Chondrocyte (in vitro differentiated cells): Measurements from ENCODE around the gene SFTA2. TPM values are rescaled to one million over a fixed set of nuclear protein-coding genes. Genes with fewer than 3 reads are reported as not detected.

Source experiments
- DNase-seq: peaks from one replicate; pipeline ENCODE4 v3.0.0; 2021; ENCODE audit warnings: mixed read lengths, low spot score
- H3K27ac Mint-ChIP-seq: one replicate; pipeline ENCODE4 v1.8.0; 2021; ENCODE audit warnings: mild to moderate bottlenecking, moderate library complexity, mixed read lengths; ENCODE audit not compliant: unreplicated experiment
- H3K27me3 Mint-ChIP-seq: 2 replicates; pipeline ENCODE4 v1.8.0; 2021; ENCODE audit warnings: low read depth, mixed read lengths
- H3K36me3 Mint-ChIP-seq: 2 replicates; pipeline ENCODE4 v1.8.0; 2021; ENCODE audit warnings: low read depth, mixed read lengths
- H3K4me1 Mint-ChIP-seq: 2 replicates; pipeline ENCODE4 v1.8.0; 2021; ENCODE audit warnings: low read depth, mild to moderate bottlenecking, mixed read lengths
- H3K4me3 Mint-ChIP-seq: one replicate; pipeline ENCODE4 v1.8.0; 2021; ENCODE audit warnings: mild to moderate bottlenecking, moderate library complexity, mixed read lengths; ENCODE audit not compliant: unreplicated experiment
- H3K9me3 Mint-ChIP-seq: 2 replicates; pipeline ENCODE4 v1.8.0; 2021; ENCODE audit warnings: low read depth, mixed read lengths
- total RNA-seq: library from RNA; stranded (reverse); gene quantifications from 3 replicates; pipeline ENCODE4 v1.2.1, GENCODE V29; 2021
- TF ChIP-seq, protein P1 (sequence below): fragments of 200-600 bp; sonication (generic); IDR thresholded peaks from 2 replicates; pipeline ENCODE4 v1.5.0; 2021; ENCODE audit warnings: antibody characterized with exemption, mild to moderate bottlenecking, moderate library complexity

The SFTA2 gene
- total RNA-seq, 1 donor from 2014 or later = not detected

DNA sequence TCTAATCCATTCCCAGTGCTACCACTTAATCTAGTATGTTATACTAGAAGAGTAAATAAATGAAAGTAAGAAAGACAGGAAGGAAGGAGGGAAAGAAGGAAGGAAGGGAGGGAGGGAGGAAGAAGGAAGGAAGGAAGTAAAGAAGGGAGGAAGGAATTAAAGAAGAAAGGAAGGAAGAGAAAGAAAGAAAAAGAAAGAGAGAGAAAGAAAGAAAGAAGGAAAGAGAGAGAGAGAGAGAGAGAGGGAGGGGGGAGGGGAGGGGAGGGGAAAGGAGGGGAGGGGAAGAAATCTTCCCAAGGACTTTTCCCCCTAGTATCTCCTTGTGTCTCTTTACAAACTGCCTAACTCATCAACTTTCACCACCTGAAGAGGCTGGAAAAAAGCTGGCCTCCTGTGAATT lies 30.7 kb upstream of the SFTA2 start:
- Mint-ChIP-seq H3K9me3 (no peaks in the 10 kb centered on the region), H3K4me1 (peaks cover 6% of the 10 kb centered on the region), H3K4me3 (no peak overlapping the region), H3K36me3 (no peaks in the 10 kb centered on the region), H3K27ac (no peak overlapping the region), H3K27me3 (peaks cover 17% of the 10 kb centered on the region)
- no peak for DNase-seq
- TF ChIP-seq, protein P1, sequence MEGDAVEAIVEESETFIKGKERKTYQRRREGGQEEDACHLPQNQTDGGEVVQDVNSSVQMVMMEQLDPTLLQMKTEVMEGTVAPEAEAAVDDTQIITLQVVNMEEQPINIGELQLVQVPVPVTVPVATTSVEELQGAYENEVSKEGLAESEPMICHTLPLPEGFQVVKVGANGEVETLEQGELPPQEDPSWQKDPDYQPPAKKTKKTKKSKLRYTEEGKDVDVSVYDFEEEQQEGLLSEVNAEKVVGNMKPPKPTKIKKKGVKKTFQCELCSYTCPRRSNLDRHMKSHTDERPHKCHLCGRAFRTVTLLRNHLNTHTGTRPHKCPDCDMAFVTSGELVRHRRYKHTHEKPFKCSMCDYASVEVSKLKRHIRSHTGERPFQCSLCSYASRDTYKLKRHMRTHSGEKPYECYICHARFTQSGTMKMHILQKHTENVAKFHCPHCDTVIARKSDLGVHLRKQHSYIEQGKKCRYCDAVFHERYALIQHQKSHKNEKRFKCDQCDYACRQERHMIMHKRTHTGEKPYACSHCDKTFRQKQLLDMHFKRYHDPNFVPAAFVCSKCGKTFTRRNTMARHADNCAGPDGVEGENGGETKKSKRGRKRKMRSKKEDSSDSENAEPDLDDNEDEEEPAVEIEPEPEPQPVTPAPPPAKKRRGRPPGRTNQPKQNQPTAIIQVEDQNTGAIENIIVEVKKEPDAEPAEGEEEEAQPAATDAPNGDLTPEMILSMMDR = no peak

DNA sequence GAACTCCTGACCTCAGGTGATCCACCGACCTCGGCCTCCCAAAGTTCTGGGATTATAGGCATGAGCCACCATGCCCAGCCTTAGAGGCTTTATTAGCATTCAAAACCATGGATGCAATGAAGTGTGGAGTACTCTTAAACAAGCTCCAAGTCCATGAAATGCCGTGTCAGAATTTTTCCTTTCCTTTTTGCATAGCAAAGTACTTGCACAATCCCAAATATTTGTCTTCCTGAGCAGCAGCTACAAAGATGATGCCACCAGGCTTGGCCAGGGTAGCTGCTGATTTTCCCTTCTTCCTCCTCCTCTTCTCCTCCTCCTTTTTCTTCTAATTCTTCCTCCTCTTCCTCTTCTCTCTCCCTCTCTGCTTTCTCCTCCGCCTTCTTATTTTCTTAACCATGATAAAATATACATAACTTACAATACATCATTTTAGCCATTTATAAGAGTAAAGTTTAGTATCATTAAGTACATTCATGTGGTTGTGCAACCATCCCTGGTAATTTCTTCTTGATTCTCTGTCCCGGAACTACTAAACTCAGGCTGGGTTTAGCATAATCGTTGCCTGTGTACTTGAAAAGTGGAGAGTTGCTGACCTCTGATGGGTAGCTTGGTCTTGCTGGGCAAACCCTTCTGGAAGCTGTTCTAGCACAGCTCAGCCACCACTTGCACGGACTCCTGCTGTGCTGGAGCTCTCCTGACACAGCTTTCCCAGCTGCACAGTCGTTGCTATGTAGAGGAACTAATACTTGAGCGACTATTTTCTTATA lies 29.1 kb upstream of the SFTA2 start:
- Mint-ChIP-seq H3K27ac (no peak overlapping the region), H3K27me3 (peaks cover 21% of the 10 kb centered on the region), H3K9me3 (no peaks in the 10 kb centered on the region), H3K36me3 (no peaks in the 10 kb centered on the region), H3K4me3 (no peak overlapping the region), H3K4me1 (peaks cover 6% of the 10 kb centered on the region)
- TF ChIP-seq, protein P1 = no peak
- no peak for DNase-seq

DNA sequence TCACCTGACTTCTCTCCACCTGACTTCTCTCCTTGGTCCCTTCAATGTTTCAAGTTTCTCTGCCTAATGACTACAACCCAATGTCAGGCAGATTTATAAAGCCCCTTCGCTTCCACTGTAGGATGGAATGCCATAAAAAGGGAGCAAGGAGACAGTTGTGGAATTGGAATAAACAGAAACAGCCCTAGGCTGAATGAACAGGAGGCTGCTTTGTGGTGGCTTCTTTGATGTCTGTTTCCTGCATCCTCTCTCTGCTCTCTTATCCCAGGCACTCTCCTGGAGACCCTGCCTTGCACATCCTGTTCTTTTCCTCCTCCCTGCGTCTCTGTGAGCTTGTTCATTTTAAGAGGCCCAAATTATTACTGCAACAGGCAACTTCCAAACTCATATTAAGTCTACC lies 25.7 kb upstream of the SFTA2 start:
- peaks cover 15% of the 10 kb centered on the region for H3K4me1 Mint-ChIP-seq
- no peak for DNase-seq
- peaks cover 15% of the 10 kb centered on the region for H3K27me3 Mint-ChIP-seq
- H3K9me3 Mint-ChIP-seq = no peaks in the 10 kb centered on the region
- TF ChIP-seq, protein P1 = no peak
- H3K27ac Mint-ChIP-seq = no peak overlapping the region
- no peak overlapping the region for H3K4me3 Mint-ChIP-seq
- H3K36me3 Mint-ChIP-seq = no peaks in the 10 kb centered on the region

GRCh38 chr6:30955367-30956042 lies 23.5 kb upstream of the SFTA2 start:
- Mint-ChIP-seq H3K4me1 (peaks cover 9% of the 10 kb centered on the region), H3K27ac (peak overlapping the region; percentile 63), H3K4me3 (peak overlapping the region; percentile 62), H3K9me3 (peaks cover 17% of the 10 kb centered on the region), H3K36me3 (peaks cover 8% of the 10 kb centered on the region), H3K27me3 (peaks cover 36% of the 10 kb centered on the region)
- DNase-seq = no peak
- TF ChIP-seq, protein P1 = no peak

- Mint-ChIP-seq H3K27me3 (peaks cover 43% of the 10 kb centered on the region), H3K4me1 (peaks cover 9% of the 10 kb centered on the region), H3K36me3 (peaks cover 13% of the 10 kb centered on the region), H3K27ac (no peak overlapping the region), H3K4me3 (peak overlapping the region; percentile 62), H3K9me3 (peaks cover 18% of the 10 kb centered on the region)
- TF ChIP-seq, protein P1 = no peak
- DNase-seq = no peak
Measured at GRCh38 chr6:30954631-30955366, 22.8 kb upstream of the SFTA2 start.
